GM12875 (cell line): Measurements from ENCODE around the gene ACSM5.
"Not testable (repeated sequence)": the region's sequence is repeated elsewhere in the genome, so short reads cannot be mapped to it uniquely, and the experiment has no call there.

Experiments
- H3K4me3 ChIP-seq: one replicate; pipeline ENCODE4 v1.5.1; 2011; ENCODE audit warnings: low read depth, low read length, control low read depth
- TF ChIP-seq, protein P1 (sequence below): IDR thresholded peaks from 2 replicates; pipeline ENCODE4 v1.5.1; 2011; ENCODE audit warnings: low read depth, mild to moderate bottlenecking, control low read depth, inconsistent platforms, low read length, moderate library complexity, borderline replicate concordance; ENCODE audit not compliant: insufficient read depth

ACSM5 gene

GRCh38 chr16:20441191-20441590 is 31.9 kb downstream of the ACSM5 start:
- TF ChIP-seq, protein P1, sequence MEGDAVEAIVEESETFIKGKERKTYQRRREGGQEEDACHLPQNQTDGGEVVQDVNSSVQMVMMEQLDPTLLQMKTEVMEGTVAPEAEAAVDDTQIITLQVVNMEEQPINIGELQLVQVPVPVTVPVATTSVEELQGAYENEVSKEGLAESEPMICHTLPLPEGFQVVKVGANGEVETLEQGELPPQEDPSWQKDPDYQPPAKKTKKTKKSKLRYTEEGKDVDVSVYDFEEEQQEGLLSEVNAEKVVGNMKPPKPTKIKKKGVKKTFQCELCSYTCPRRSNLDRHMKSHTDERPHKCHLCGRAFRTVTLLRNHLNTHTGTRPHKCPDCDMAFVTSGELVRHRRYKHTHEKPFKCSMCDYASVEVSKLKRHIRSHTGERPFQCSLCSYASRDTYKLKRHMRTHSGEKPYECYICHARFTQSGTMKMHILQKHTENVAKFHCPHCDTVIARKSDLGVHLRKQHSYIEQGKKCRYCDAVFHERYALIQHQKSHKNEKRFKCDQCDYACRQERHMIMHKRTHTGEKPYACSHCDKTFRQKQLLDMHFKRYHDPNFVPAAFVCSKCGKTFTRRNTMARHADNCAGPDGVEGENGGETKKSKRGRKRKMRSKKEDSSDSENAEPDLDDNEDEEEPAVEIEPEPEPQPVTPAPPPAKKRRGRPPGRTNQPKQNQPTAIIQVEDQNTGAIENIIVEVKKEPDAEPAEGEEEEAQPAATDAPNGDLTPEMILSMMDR = no peak

DNA sequence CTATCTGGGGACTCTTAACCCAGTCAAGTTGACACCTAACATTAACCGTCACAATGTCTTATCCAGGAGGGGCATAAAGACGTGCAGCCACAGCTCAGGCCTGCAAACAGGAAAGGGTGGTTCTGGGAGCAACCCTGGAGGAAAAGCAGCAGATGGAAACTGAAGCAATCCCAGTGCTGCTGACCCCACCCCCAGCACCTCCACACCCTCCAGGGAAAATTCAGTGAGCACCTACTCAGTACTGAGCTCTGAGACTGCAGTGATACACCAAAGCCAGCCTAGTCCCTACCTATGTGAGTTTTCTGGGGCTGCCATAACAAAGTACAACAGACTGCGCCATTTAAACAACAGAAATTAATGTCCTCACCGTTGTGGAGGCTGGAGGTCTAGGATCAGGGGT is 32.5 kb downstream of the ACSM5 start:
- not testable (repeated sequence) for H3K4me3 ChIP-seq

More at GRCh38 chr16:20441191-20441590, 31.9 kb downstream of the ACSM5 start:
- no peak overlapping the region for H3K4me3 ChIP-seq

- H3K4me3 ChIP-seq = not testable (repeated sequence)
These were observed 37.5 kb downstream of the ACSM5 start for GRCh38 chr16:20446652-20447393.

DNA sequence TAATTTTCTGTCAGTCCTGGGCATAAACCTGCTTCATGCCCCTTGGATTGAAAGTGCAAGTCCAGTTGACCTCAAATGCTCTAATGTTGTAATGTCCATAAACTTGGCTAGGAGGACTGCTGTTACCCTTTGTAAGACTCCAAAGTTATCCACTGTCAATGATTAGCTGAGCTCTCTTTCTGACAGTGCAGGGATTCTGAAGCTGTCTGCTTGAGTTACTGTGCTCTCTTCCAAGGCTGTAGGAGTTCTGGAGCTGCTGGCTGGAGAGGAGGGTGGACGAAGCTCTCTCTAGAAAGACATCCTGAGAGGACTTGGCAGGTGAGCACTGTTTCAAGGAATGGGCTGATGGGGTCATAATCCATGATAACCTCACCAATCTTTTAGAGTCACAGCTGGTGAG is 42.0 kb downstream of the ACSM5 start, which contains the start of gene ACSM2A:
TSS of gene ACSM2A (plus strand) at position 158 of the 400 bp plus-strand sequence. CDS start 8,594 bp downstream, outside the sequence.
- not testable (repeated sequence) for H3K4me3 ChIP-seq

DNA sequence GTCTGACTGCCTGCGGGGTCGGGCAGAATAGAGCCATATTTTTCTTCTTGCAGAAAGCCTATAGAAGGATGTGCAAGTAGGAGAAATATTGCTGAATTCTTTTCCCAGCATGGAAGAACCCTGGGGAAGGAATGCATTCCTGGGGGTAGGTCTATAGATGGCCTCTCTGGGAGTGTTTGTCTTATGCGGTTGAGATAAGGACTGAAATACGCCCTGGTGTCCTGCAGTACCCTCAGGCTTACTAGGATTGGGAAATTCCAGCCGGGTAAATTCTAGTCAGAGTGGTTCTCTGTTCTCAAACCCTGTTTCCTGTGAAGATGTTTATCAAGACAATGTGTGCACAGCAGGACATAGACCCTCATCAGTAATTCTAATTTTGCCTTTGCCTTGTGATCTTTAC is 44.3 kb downstream of the ACSM5 start:
- H3K4me3 ChIP-seq = not testable (repeated sequence)

GRCh38 chr16:20459227-20459626 is 49.9 kb downstream of the ACSM5 start:
- H3K4me3 ChIP-seq = not testable (repeated sequence)

DNA sequence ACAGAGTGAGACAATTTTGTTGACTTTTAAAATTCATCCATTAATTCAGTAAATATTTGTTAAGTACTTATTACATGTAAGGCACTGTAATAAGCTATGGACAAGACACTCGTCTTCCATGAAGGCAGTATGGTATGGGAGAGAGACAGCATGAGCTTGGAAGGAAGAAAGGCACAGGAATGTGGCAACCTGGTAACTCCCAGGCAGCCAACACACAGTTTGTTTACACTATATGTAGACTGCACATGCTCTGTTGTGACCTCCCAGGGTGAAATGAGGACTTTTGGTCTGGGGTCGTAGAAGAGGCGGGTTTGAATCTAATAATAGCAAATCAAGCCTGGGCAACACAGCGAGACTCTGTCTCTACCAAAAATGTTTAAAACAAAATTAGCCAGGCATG is 51.0 kb downstream of the ACSM5 start:
- H3K4me3 ChIP-seq = not testable (repeated sequence)

DNA sequence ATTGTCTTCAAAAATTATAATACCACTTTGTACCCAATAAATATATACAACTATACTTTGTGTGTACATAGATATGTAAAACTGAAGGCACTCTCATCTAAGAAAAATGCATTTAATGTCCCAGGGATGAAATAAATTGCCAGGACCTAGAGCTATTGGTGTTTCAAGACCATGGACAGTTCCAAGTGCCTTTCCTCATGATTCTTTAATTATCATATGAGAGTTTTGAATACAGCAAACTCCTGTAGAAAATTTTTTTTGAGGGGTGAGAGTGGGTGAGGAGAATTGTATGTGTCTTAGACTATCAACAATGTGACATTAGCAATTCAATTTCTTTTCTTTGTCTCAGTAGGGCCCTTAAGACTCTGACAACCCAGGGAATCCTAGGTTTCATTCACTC is 59.6 kb downstream of the ACSM5 start:
- not testable (repeated sequence) for H3K4me3 ChIP-seq

GRCh38 chr16:20469930-20470329 is 60.6 kb downstream of the ACSM5 start:
- H3K4me3 ChIP-seq = not testable (repeated sequence)

DNA sequence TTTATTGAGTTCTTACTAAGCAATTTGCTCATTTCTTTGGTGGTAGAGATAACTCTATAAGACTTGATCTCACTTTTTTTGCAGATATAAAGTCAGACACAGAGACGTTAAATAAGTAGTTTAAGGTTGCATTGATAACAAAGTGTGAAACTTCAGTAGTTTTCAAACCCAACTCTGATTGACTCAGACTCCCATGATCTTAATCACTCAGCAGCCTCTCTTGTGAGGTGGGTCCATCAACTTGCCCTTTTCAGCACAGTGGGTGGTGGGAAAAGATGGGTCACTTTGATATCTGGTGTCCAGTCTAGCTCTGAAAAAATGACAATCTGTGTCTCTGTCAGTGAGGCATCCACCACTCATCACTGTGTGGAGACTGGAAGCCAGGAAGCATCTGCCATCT is 61.4 kb downstream of the ACSM5 start:
- not testable (repeated sequence) for H3K4me3 ChIP-seq

DNA sequence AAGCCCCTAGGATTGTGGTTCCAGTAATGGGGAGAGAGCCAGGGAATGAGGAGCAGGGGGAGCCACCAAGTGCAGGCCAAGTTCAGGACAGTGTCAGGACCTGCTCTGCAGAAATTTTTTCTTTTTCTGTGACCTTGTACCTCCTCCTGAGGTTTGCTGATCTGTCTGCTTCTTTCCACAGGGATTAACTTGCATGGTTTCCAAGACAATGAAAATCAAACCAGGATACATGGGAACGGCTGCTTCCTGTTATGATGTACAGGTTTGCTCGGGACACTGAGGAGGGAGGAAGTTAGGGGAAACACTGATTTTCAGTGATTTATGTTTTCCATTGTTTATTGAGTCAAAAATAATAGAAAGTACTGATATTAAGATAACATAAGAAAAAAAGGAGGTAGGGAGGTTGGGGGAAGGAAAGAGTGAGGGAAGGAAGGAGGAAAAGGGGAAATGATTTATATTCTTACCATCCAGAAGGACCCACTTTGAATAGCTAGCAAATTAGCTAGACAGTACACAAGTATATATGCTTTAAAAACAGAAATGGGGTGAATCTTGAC is 67.9 kb downstream of the ACSM5 start:
- H3K4me3 ChIP-seq = not testable (repeated sequence)

DNA sequence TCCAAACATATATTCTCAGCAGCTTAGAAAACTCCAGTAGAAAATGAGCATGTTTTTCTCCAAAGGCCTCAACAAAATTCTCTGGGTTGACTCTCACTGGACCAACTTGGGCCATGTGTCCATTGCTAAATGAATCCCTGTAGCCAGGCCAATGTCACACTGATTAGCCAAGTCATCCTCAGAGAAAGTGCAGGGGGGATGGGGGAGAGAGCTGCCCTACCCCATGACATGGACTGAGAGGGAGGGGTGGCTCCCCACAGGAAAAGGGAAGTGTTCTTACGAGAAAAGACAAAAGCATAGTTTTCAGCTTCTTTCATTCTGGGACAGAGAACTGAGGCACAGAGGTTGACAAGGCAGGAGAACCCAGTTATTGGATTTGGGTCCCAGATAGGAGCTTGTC is 74.7 kb downstream of the ACSM5 start:
- H3K4me3 ChIP-seq = not testable (repeated sequence)

DNA sequence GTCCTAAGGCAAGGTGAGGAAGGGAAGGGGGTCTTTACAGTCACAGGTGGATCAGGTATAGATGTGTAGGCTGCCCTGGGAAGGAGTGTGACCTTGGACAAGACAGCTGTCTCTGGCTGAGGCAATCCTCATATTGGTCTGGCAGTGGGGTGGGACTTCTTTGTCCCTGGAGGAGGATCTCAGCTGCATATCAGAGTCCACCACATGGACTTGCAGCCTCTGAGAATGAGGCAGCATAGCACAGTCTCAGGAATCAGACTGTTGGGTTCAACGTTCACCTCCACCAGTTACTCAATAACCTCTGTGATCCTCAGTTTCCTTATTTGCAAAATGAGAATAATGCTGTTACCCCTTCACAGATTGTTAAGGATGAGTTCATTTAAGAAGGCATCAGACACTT is 75.4 kb downstream of the ACSM5 start:
- no peak overlapping the region for H3K4me3 ChIP-seq
- TF ChIP-seq, protein P1 = no peak
